Upper lobe of right lung (tissue), 1 donor: ENCODE measurements around the gene MANSC1. TPM values are rescaled to one million over a fixed set of nuclear protein-coding genes. Genes with fewer than 3 reads are reported as not detected.
A peak's percentile ranks its signal among the peaks of the same experiment; 100 is the strongest.

Experiments
- ATAC-seq: fragments of 200-7000 bp; cut with Tn5 transposase; one replicate; pipeline ENCODE4 v1.9.1; 2020; ENCODE audit warnings: mild to moderate bottlenecking, moderate library complexity
- DNase-seq: peaks from one replicate; pipeline ENCODE4 v3.0.0-alpha.2; 2020
- H3K27ac ChIP-seq: fragments of 200-600 bp; one replicate; pipeline ENCODE4 v1.8.0; 2022
- H3K27me3 ChIP-seq: fragments of 200-600 bp; one replicate; pipeline ENCODE4 v1.8.0; 2022; ENCODE audit warnings: mild to moderate bottlenecking
- H3K36me3 ChIP-seq: fragments of 200-600 bp; one replicate; pipeline ENCODE4 v1.8.0; 2022
- H3K4me1 ChIP-seq: fragments of 200-600 bp; one replicate; pipeline ENCODE4 v1.8.0; 2022
- H3K4me3 ChIP-seq: fragments of 200-600 bp; one replicate; pipeline ENCODE4 v1.8.0; 2022; ENCODE audit warnings: mild to moderate bottlenecking
- H3K9me3 ChIP-seq: fragments of 200-600 bp; one replicate; pipeline ENCODE4 v1.8.0; 2022
- intact Hi-C: fragments of 100-400 bp; cut with DNase I; formaldehyde crosslinking; loops from one replicate; pipeline ENCODE4 v1.11.0; 2022
- total RNA-seq: library from RNA; stranded (reverse); fragmentation: NEBNext Ultra II Directional; extraction: Animal tissue kit (Norgen Biotek cat#: 25700); gene quantifications from one replicate; pipeline ENCODE4 v1.2.1, GENCODE V29; 2021
- TF ChIP-seq, protein P1 (sequence below): fragments of 200-600 bp; IDR thresholded peaks from one replicate; pipeline ENCODE4 v1.8.0; 2022; ENCODE audit warnings: antibody characterized with exemption
- donor health status: DM: no; HTN: yes; CAD: no; lungs with severe emphysema.

Gene MANSC1
- total RNA-seq, 1 donor from 2014 or later: 26.4 TPM

DNA sequence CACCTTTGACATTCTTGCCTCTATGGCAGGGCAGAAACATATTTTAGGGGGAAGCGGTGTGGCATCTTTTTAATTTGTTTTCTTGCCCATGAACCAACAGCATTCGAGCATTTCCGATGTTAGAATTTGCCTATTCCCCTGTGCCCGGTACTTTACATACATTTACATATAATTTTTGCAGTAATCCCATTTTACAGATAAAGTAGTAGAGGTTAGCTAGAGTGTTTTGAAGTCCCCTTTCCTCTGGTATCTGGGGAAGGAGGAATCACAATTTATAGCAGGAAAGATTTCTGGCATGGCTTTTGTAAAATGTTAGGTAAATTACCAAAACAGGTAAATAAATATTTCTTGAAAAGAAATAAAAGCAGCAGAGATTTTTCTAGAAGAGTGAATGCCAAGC, 8.5 kb upstream of the MANSC1 start:
- Histone ChIP-seq H3K27me3 (no peaks in the 10 kb centered on the region), H3K36me3 (peaks cover 5% of the 10 kb centered on the region), H3K4me3 (peak overlapping the region; percentile 75), H3K27ac (peak overlapping the region; percentile 97), H3K4me1 (peaks cover 11% of the 10 kb centered on the region), H3K9me3 (no peaks in the 10 kb centered on the region)
- TF ChIP-seq, protein P1, sequence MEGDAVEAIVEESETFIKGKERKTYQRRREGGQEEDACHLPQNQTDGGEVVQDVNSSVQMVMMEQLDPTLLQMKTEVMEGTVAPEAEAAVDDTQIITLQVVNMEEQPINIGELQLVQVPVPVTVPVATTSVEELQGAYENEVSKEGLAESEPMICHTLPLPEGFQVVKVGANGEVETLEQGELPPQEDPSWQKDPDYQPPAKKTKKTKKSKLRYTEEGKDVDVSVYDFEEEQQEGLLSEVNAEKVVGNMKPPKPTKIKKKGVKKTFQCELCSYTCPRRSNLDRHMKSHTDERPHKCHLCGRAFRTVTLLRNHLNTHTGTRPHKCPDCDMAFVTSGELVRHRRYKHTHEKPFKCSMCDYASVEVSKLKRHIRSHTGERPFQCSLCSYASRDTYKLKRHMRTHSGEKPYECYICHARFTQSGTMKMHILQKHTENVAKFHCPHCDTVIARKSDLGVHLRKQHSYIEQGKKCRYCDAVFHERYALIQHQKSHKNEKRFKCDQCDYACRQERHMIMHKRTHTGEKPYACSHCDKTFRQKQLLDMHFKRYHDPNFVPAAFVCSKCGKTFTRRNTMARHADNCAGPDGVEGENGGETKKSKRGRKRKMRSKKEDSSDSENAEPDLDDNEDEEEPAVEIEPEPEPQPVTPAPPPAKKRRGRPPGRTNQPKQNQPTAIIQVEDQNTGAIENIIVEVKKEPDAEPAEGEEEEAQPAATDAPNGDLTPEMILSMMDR: no peak
- intact Hi-C loops: no loop called here
- ATAC-seq (no peak), DNase-seq (no peak)

DNA sequence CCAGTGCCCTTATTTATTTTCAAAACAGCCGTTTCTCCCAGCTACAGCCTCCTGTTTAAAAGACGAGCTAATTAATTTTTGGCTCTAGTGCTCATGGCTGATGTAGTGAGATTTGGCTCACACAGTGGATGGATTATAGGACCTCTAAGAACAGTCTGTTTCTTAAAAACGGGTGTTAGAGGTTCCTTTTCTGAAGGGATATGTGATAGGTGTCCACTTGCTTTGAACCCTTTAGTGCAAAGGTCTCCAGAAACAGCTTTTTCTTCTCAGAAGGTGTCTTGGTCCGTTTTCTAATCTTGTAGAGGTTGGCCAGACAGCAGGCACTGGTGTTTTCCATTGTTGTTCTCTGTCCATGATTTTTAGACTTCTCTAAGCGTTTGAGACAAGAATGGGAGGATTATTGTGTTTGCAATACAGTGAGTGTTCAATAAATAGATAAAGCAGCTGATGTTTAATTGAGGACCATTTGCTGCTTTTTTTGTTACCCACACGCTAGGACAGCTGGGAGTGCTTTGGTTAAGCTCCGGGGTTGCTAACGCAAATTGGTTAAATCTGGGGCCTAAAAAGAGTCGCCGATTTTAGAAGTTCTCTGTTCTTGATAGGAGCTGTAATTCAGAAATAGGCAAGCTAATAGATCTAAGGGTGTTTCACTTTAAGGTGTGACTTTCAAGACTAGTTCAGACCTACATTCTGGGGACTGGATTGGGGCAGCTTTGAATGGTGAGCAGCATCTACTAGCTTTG, 7.8 kb upstream of the MANSC1 start:
- peaks cover 11% of the 10 kb centered on the region for H3K4me1 ChIP-seq
- H3K4me3 ChIP-seq: peak overlapping the region; percentile 75
- ATAC-seq (no peak), DNase-seq (no peak)
- intact Hi-C loops: no loop called here
- peak overlapping the region; percentile 97 for H3K27ac ChIP-seq
- TF ChIP-seq, protein P1: no peak
- H3K9me3 ChIP-seq: no peaks in the 10 kb centered on the region
- H3K36me3 ChIP-seq: peaks cover 1% of the 10 kb centered on the region
- no peaks in the 10 kb centered on the region for H3K27me3 ChIP-seq

DNA sequence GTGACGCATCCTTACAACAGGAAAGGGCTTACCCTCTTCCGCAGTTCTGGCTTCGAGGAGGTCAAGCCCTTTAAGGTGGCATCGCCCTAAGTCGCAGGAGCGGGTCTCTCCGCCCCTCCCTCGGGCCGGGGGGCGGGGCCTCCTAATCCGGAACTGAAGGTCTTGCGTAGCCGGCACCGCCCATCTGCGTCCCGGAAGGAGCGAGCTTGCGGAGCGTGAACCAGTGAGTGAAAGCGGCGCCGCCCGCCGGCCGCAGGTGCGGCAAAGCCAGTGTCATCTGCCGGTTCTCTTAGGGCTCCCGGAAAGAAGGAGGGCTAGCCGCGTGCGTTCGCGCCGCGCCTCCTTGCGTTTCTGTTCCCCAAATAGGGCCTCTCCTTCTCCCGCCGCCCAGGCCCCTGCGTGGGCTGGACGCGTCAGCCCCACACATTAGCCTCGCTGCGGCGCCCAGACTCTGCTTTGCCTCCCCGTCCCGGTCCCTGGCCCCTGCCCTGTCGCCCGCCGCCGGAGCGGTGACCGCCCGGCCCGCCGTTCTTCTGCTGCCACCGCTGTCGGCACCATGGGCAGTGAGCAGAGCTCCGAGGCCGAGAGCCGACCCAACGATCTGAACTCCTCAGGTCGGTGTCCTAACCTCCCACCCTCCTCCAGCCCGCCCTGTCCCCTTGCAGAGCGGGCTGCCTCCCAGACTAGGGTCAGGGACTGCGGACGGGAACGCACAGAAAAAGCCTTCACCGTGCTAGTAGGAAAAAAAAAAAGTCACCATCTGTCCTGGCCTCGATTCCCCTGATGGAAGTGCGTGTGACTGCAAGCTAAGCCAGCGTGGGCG, 7.1 kb upstream of the MANSC1 start, which contains the start of gene BORCS5:
TSS of gene BORCS5 (plus strand) at position 183 of the 823 bp plus-strand sequence. CDS start at position 557, 374 bp downstream.
- Histone ChIP-seq H3K4me3 (peak within 1 kb of the TSS; percentile 75), H3K9me3 (no peaks in the 10 kb centered on the region), H3K27ac (peak within 1 kb of the TSS; percentile 97), H3K36me3 (no peaks in the 10 kb centered on the region), H3K4me1 (peaks cover 11% of the 10 kb centered on the region), H3K27me3 (no peaks in the 10 kb centered on the region)
- TF ChIP-seq, protein P1: peak; percentile 21
- ATAC-seq: peak; percentile 99
- DNase-seq: peak; percentile 99
- intact Hi-C loops: no loop called here

DNA sequence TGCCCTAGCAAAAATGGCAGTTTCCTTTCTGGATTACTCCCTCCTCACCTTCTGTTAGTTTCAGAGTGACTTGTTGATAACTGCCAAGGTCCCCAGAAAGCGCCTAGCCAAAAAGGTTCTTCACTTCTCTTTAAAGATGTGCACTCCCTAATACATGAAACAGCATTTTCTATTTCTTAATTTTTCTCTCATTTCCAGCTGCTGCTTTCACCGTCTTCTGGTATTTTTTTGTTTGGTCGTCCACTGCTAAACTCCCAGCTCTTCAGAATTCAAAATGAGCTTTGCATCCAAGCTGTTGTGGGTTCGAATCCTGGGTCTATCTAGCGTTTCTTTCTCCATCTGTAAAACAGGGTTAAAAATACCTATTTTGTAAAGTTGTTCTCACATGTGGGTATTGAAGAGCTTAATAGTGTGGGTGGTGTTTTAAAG, 6.4 kb upstream of the MANSC1 start:
- H3K4me3 ChIP-seq: peak overlapping the region; percentile 75
- DNase-seq (no peak), ATAC-seq (no peak)
- TF ChIP-seq, protein P1: no peak
- H3K27ac ChIP-seq: peak overlapping the region; percentile 97
- H3K4me1 ChIP-seq: peaks cover 11% of the 10 kb centered on the region
- no peaks in the 10 kb centered on the region for H3K9me3 ChIP-seq
- no peaks in the 10 kb centered on the region for H3K27me3 ChIP-seq
- intact Hi-C loops: no loop called here
- no peaks in the 10 kb centered on the region for H3K36me3 ChIP-seq

DNA sequence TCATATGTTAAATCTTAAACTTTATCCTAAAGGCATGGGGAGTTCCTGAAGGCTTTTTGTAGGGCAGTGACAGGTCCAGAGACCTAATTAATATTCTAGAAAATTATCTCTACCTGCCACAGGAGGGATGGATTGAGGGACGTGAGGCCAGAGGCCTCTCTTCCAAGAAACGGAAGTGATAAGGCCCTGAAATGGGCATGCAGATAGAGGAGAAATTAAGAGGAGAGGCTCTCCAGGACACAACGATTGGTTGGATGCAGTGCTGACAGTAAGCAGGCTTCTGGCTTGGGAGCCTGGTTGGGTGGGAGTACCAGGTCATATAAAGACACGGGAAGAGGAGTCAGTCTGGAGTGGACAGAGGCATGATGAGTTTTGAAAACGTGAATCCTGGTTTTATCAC, 3.8 kb upstream of the MANSC1 start:
- intact Hi-C loops: no loop called here
- no peaks in the 10 kb centered on the region for H3K9me3 ChIP-seq
- ATAC-seq (no peak), DNase-seq (no peak)
- H3K4me3 ChIP-seq: no peak overlapping the region
- TF ChIP-seq, protein P1: no peak
- H3K36me3 ChIP-seq: no peaks in the 10 kb centered on the region
- peaks cover 17% of the 10 kb centered on the region for H3K4me1 ChIP-seq
- H3K27ac ChIP-seq: no peak overlapping the region
- no peaks in the 10 kb centered on the region for H3K27me3 ChIP-seq
